ELR (cell line): ENCODE data around the gene MIER2.

ENCODE experiments used
- DNase-seq: peaks from one replicate; pipeline ENCODE4 v3.0.0-alpha.2; 2015; ENCODE audit warnings: low read depth

Gene MIER2

GRCh38 chr19:328025-328505 is 16.5 kb downstream of the MIER2 start:
- DNase-seq = no peak

DNA sequence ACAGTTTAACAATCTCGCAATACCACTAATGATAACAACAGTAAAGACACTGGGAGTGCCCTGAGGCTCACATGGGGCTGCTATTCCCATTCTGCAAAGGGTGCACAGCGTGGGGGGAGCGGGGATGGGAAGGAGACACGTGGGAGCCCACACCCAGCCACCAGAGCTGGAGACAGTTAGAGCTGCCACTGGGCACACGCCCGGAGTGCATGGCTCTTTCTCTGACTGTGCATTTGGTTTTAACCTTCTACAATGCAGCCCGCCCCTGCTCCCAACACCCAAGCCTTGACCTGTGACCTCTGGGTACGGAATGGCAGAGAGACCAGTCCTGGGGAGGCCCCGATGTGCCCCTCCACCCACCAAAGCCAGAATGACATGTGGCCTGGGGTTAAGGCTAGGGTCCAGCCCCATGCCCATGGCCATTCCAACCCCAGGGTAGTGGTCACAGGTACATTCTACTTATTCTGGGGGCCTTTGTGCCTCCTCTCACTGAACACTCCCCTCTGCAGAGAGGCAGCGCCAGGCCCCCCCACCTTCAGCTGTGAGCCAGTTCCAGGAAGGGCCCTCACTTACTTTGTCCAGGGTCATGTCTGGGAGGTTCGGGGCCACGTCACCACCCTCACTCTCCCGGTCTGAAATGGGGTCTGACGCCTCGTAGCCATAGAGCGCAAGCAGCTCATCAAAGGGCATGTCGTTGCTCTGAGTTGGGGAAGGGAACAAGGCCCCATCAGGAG is 17.1 kb downstream of the MIER2 start:
- DNase-seq = no peak

- no peak for DNase-seq
Observed at GRCh38 chr19:326871-327270, 17.7 kb downstream of the MIER2 start.

DNA sequence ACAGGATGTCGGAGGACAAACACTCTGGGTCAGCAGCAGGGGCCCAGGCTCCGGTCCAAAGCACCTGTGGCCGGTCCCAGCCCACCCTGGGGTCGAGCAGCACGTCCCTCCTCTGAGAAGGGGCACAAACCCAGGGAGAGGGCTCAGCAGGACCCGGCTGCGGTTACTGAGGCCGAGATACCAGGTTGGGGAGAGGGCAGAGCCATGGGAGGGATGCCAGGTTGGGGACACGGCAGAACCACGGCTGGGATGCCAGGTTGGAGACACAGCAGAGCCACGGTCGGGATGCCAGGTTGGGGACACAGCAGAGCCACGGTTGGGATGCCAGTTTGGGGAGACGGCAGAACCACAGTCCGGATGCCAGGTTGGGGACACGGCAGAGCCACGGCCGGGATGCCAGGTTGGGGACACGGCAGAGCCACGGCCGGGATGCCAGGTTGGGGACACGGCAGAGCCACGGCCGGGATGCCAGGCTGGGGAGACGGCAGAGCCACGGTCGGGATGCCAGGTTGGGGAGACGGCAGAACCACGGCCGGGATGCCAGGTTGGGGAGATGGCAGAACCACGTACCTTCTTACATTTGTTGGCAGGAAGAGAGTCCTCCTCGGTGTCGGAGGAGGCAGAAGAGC is 18.5 kb downstream of the MIER2 start:
- no peak for DNase-seq

- DNase-seq = no peak
Observed at GRCh38 chr19:325173-325936, 19.2 kb downstream of the MIER2 start.

DNA sequence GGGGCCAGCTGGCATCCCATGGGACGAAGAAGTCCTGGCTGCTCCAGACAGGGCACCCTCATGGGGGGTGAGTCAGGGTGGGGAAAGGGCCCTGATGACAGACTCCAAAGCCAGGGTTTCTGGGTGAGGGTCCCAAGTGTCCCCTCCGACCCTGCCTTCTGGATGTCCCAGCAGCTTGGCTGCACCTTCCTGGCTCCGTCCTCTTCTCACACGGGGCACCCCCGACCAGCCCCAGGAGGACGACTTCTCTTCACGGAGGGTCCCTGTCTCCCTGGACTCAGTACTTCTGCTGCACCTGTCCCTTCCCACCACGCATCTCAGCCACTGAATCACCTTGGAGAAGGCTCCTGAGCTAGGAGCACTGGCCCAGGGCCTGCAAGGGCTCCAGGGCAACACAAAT is 19.9 kb downstream of the MIER2 start:
- DNase-seq = no peak

DNA sequence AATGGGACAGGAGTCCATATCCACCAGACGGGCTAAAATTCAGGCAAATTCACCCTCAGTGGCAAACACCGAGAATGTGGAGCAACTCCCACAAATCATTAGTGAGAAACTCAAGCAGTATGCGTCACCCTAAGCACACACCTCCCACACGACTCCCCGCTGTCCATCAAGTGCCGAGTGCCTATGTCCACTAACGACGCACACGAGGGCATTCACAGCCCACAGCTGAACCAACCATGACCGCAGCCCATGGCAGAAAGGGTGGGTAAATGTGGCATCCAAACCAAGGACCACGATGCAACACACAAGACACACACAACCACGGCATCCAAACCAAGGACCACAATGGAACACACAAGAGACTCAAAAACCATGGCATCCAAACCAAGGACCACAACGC is 22.0 kb downstream of the MIER2 start:
- no peak for DNase-seq

- DNase-seq = no peak
Observed at GRCh38 chr19:318509-318774, 26.2 kb downstream of the MIER2 start.

DNA sequence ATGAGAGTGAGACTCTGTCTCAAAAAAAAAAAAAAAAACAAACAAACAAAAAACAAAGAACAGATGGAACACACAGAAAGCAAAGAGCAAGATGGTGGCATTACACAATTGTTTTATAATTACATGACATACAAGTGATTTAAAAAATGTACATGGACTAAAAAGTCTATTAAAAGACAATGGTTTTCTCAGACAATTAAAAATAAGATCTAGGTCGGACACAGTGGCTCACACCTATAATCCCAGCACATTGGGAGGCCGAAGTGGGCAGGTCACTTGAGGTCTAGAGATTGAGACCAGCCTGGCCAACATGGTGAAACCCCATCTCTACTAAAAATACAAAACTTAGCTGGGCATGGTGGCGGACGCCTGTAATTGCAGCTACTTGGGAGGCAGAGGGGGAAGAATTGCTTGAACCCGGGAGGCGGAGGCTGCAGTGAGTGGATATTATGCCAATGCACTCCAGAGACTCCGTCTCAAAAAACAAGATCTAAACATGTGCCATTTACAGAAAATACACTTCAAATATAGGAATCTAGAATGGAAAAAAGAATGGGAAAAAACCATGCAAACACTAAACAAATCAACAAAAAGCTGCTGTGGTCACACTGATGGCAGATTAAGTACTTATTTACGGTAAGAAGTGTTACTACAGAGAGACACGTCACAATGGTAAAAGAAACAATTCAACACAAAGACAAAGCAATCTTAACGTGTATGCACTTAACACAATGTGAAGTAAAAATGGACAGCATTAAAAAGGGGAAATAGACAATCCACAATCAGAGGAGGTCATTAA is 26.7 kb downstream of the MIER2 start:
- no peak for DNase-seq

DNA sequence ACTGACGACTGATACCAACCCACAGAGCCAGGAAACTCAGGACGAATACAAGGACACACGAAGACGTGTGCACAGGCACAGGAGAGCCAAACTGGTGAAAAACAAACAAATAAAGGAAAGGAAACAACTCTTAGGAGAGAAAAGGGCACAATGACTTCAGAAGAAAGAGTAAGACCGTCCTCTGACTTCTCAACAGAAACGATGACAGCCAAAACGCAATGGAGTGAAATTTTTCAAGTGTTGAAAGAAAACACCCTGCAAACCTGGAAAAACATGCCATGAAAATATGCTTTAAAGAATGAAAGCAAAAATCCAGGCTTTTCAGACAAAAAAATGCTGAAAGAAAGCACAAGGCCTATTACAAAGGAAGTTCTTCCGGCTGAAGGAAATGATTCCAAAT is 28.8 kb downstream of the MIER2 start:
- no peak for DNase-seq

- DNase-seq = no peak
Observed at GRCh38 chr19:313988-314815, 30.4 kb downstream of the MIER2 start.

DNA sequence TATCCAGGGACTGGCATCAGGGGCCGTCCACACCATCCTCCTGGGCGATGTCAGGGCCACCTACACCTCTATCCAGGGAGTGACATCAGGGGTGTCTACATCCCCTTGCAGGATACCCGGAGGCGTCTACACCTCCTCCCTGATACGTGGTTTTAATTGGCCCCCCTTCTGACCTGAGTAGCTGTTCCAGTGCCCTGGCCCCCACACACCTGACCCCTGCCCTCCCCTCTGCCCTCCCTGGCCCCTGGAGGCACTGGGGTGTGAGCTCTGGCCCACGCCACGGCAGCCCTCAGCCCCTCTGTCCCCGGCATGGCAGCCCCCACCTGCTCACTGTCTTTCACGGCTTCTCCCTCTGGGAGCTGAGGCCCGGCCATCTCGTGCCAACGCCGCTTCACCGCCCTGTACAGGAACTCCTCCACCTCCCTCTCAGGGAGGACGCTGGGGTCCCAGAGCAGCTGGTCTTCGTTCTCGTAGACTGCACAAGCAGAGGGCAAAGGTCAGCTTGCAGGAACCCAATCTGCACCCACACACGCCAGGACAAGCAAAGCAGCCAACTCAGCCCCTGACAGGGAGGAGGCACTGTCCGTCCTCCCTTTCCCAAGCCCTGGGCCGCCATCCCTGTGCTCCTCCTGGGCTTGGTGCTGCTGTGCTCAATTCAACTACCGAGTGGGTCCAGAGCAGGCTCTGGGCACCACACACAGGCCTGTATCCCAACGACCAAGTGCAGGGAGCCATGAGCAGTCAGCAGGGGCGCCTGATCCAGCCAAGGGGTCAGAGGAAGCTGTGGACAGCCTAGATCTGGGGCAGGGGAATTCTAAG is 31.2 kb downstream of the MIER2 start:
- no peak for DNase-seq

GRCh38 chr19:311813-312261 is 32.8 kb downstream of the MIER2 start:
- DNase-seq = no peak

GRCh38 chr19:310781-311496 is 33.7 kb downstream of the MIER2 start:
- no peak for DNase-seq

DNA sequence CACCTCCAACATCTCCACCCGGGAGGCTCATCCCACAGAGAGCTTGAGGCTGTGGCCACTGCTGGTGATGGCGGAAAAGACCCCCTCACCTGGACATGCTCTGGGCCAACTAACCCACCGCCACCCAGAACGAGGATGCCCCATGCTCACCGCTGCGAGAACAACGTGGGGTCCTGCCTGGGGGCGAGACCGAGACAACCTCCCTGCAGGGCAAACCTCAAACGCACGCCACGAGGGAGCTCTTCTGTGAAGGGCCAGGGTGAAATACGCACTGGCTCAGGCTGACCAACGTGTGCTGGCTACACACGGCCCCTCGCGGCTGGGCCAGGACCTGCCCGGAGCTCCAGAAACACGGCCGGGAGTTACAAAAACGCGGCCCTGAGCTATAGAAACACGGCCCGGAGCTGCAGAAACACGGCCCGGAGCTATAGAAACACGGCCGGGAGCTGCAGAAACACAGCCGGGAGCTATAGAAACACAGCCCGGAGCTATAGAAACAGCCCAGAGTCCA is 34.4 kb downstream of the MIER2 start:
- DNase-seq = no peak

DNA sequence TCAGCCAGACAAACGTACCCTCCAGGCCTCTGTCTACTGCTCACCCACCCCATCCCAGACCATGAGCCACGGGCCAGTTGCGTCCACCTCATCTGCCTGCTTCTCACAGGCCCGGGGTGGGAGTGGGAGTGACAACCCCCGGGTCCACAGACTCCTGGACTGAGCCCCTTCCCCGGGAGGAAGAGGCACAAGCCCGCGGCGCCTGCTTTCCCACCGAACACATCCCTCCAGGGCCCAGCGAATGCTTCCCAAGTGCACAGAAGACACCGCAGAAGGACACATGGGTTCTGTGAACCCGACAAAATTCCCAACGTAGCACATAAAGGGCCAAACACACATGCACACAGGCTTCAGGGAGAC is 35.4 kb downstream of the MIER2 start:
- DNase-seq = no peak

DNA sequence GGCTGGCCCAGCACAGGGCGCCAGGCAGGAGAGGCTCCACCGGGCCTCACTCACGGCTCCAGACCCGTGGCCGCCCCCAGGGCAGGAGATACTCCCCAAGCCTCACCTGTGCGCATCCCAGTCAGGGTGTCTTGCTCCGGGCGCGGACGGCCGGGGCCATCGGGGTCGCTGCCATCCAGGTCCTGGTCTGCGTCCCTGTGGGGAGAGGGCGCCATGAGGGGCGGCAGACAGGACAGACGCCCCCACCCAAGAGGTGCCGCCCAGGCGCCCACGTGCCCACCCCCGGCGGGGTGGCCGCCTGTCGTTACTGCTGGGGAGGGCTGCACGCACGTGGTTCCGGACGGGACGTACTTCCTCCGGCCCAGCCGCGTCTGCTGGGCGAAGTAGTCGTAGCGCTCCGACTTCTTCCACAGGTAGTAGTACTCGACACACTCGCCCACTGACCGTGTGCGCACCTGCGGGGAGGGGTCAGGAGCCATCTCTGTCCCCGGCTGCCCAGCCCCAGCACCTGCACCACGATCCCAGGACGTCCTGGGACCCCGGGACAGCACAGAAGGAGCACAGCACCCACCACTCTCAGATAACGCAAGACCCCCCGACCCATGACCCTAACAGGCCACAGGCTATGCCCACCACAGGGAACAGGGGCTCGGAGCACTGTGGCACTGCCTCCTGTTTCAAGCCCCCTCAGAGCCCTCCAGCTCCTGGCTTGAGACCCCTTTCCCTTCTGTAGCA is 36.0 kb downstream of the MIER2 start:
- DNase-seq = no peak

- DNase-seq = no peak
Observed at GRCh38 chr19:307793-308420, 36.7 kb downstream of the MIER2 start.

DNA sequence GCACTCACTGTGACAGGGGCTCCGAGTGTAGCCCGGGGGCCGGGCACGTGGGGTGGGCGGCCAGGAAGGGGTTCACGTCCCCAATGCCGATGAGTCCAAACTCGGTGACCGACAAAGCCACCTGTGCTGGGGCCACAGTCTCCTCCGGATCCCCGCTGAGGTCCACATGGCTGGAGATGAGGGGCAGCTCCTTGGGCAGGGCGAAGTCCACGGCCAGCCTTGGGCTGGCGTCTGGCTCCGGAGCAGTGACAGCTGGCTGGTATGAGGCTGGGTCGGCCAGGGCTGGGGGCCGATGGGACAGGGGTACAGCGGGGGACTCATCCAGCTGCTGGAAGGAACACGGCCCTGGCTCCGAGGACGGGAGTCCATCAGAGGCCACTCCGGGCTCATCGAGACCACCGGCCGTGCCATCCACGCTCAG is 37.5 kb downstream of the MIER2 start:
- no peak for DNase-seq
